Endothelial cell of hepatic sinusoid (primary cell): ENCODE measurements around the gene RYR2.

ENCODE experiments used
- in situ Hi-C: cut with HindIII; loops from 2 replicates; pipeline ENCODE4 v1.10.0; 2017; ENCODE audit warnings: low sequenced_read_pairs

Gene RYR2

GRCh38 chr1:237634922-237635321, 592.9 kb downstream of the RYR2 start:
- in situ Hi-C loops, result no loop called here

DNA sequence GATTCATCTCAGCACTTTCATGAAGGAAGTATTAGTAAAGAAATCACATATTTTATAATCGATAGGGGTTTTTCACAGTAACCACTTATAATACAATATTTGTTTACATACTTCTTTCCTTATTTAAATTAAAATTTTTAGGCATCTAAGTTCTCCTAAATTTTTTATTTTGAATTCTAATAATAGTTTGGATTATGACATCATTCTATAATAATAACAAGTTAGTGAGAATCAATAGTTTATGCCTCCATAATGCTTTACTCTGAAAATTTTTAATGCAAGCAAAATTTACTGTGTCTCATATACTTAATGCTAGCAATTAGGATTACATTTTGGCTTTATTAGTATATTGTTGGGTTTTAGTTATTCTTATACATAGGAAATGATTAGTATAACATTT, 596.6 kb downstream of the RYR2 start:
- in situ Hi-C loops, result no loop called here

DNA sequence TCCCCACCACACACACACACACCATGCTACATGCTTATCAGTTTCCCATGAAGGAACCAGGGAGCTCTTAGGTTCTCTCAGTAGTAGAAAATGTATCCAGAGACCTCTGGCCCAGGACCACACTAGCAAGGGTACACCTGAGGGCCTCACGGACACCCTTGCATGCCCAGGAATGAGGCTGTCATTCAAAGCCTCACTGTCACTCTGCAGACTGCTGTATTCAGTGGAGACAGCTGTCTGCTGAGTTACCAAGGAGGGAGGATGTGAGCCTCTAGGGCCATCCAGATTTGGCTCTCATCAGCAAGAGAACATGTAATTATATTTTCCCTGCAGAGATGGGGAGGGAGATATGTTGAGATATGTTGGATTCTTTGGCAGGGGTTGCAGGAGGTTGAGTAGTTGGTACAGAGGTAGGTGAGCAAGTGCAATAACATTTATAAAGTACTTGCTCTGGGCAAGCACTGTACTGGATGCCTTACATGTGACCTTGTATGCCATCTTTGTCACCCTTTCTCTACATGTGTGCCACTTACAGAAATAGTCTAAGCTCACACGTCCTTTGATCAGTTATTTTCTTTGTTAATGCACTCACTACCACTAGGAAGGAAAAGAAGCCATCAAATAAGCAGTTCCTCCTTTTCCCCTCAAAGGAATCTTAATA, 598.2 kb downstream of the RYR2 start:
- in situ Hi-C loops, result no loop called here

DNA sequence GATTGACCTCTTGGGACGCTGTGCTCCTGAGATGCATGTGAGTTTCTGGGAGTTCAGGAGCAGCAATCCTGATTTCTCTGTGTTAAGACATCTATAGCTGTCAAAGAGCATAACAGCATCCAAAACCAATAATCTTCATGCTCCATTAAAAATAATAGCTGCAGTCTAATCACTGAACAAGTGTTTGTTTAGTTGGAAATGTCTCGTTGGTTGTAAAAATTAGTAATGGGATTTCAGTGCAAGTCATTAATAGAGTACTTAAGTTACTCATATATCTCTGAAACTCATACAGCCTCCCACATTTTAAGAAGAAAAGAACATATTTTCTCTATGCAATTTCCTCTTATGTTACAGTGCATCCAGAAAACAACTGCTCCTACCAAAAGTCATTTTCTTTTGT, 599.0 kb downstream of the RYR2 start:
- in situ Hi-C loops, result no loop called here

DNA sequence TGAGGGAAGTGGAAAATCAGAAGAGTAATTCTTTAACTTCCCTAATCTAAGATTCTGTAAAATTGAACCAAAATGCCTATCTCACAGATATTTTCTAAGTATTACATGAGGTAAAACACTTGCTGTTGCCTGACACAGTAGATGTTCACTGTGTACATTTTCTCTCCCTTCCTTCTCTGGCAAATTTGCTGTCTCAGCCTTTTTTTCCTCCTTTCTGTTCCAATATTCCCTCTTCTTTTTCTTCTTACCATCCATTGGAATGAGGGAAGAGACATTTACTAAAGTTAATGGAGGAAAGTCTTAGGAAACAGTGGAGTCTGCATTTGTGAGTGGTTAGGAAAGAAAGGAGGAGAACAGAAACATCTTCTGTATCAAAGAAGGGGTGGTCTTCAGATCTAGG, 608.8 kb downstream of the RYR2 start:
- in situ Hi-C loops, result no loop called here

GRCh38 chr1:237655778-237656177, 613.8 kb downstream of the RYR2 start:
- in situ Hi-C loops, result no loop called here

DNA sequence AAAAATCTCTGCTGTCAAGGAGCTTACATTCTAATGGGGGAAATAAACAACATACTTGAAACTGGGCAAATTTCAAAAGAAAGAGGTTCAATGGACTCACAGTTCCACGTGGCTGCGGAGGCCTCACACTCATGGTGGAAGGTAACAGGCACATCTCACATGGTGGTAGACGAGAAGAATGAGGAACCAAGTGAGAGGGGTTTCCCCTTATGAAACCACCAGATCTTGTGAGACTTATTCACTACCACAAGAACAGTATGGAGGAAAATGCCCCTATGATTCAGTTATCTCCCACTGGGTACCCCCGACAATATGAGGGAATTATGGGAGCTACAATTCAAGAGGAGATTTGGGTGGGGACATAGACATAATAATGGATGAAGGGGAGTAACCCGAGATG, 622.4 kb downstream of the RYR2 start:
- in situ Hi-C loops, result no loop called here

DNA sequence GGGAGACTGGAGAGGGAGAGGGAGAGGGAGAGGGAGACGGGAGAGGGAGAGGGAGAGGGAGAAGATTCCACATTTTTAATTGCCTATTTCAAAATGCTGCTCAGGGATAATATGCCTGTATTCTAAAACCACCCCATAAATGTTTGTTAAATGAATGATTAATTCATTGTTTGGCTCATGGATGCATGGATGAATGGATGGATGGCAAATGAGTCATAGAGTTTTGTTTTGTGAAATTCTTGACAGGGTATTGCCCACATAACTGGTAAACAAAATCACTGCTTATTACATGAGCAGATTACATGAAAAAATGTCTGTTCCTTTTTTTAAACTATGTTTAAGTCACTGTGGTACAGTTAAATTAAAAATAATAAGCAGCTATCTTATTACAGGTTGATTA, 628.3 kb downstream of the RYR2 start:
- in situ Hi-C loops, result no loop called here

DNA sequence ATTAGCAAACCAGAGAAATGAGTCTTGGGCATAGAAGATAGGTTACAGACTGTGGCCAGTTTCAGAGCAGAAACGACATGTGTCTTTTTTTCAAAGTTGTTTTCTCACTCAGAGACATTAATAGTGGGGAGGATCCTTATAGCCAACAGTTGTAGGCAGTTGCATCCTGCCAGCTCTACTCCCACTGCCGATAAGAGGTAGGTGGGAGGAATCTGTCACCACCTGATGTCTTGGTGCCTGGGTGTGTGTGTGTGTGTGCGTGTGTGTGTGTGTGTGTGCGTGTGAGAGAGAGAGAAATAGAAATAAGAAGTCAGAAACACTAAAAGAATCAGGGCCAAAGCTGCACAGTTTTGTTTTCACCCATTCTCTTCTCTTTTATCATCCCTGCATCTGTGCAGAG, 629.3 kb downstream of the RYR2 start:
- in situ Hi-C loops, result no loop called here

DNA sequence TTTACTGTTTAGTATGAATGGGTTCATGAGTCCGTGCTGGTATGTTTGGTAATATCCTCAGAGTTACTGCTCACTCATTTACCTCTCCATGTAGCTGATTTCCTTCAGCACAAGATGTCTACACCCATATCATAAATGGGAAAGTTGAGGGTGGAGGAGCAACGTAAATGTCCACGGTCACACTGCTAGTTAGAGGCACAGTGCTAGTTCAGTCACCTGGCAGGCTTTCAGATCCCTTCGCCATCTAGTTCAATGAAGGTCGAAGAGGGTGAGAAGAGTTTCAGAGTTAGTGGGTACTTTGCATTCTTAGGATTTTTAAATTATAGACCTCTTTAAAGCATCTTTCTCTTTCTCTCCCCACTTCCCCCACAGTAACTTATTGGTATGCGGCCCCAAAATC, 630.0 kb downstream of the RYR2 start:
- in situ Hi-C loops, result no loop called here

DNA sequence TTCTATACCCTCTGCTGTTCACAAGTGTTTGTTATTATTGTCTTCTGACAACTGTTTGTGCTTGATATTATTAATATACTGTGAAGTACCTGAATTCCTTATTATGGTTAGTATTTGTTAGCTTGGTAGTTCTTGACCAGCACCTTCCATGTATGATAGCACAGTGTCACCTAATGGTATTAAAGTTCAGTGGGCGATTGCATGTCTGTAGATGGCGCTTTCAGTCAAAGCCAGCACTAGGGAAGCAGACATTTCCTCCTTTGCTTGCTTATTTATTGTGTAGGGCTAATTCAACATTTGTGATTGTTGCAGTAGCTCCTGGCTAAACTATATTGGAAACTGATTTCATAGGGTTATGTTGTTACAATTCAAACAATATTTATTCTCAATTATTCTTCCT, 630.8 kb downstream of the RYR2 start:
- in situ Hi-C loops, result no loop called here

GRCh38 chr1:237673631-237674030, 631.6 kb downstream of the RYR2 start:
- in situ Hi-C loops, result no loop called here

DNA sequence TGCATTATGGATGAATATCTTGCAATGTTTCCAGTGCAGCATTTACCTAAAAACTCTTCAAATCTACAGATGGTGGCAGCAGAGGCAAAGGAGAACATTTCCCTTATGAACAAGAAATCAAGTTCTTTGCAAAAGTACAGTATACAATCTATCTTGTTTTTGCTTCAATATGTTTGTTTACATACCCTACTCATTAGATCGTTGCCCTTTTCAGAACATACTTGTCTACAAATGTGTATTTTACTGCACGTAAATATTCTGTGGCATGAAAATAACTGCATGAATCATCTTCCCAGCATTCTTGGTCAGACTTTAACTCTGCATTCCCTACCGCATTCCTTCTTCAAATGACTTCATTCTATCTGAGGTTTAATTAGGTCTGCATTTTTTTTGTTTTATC, 636.0 kb downstream of the RYR2 start:
- in situ Hi-C loops, result no loop called here

DNA sequence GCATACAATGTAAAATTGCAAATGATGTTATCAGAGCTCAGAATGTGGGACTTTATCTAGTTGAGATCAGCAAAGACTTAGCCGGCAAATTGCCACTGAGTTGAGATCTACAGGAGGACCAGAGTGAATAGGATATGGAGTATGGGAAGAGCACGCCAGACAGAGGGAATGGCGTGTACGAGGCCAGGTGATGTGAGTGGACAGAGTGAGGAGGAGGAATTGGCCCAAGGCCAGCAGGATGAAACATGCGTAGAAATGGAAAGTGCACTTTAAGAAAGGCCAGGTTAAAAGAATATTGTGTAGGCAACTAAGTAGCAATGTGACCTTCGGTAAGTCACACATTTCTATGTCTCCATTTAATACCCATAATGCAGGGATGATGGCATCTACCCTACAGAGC, 637.7 kb downstream of the RYR2 start:
- in situ Hi-C loops, result no loop called here

- in situ Hi-C loops, result no loop called here
Observed at GRCh38 chr1:237681210-237681609, 639.2 kb downstream of the RYR2 start.

DNA sequence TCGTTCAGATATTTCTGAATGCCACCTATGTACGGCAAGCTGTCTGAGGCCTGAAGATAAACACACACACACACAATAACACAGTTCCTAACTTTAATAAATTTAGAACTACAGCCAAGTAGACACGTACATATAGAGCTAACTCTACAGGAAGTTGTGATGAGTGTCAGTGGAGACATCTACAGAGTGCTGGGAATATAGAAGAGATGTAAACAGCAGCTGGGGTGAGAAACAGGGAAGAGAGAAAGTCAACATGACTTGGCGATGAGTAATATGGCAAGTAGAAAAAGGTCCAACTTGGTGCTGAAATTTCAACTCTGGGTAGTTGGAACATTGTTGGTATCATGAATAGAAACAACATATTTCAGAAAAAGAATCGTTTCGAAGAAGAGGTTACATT, 642.3 kb downstream of the RYR2 start:
- in situ Hi-C loops, result no loop called here

GRCh38 chr1:237685551-237685950, 643.6 kb downstream of the RYR2 start:
- in situ Hi-C loops, result no loop called here

- in situ Hi-C loops, result no loop called here
Observed at GRCh38 chr1:237687804-237688203, 645.8 kb downstream of the RYR2 start.

GRCh38 chr1:237690656-237691055, 648.7 kb downstream of the RYR2 start:
- in situ Hi-C loops, result no loop called here

DNA sequence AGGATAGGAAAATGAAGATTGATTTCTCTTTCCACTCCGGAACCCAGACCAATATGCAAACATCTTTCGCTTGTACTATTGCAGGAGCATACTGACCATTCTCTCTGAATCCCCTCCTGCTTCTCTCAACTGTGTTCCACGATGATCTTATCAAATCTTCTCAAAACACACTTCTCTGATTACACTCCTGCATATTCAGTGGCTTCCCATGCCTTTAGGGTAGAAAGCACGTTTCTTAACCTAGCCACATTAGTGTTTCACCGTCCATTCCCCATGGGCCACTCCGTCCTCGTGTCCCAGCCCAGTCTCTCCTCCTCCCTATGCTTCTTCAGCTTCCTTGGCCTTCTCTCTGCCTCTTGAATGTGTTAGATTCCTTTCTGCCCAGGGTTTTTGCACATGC, 650.3 kb downstream of the RYR2 start:
- in situ Hi-C loops, result no loop called here

- in situ Hi-C loops, result no loop called here
Observed at GRCh38 chr1:237695878-237696277, 653.9 kb downstream of the RYR2 start.

- in situ Hi-C loops, result no loop called here
Observed at GRCh38 chr1:237700181-237700580, 658.2 kb downstream of the RYR2 start.

DNA sequence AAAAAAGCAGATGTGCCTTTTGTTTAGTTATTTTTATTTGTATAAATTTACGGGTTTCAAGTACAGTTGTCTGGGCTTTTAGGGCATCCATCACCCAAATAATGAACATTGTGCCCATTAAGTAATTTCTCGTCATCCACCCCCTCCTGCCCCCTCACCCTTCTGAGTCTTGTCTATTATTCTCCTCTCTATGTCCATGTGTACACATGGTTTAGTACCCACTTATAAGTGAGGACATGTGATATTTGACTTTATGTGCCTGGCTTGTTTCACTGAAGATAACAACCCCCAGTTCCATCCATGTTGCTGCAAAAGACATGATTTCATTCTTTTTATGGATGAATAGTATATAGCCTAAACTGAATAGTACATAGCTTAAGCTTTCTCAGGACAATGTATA, 659.5 kb downstream of the RYR2 start:
- in situ Hi-C loops, result no loop called here
